H9 (cell line): ENCODE results near the gene GALNT17. TPM values are rescaled to one million over a fixed set of nuclear protein-coding genes. Genes with fewer than 3 reads are reported as not detected.

Source experiments
- DNase-seq: peaks from one replicate; pipeline ENCODE4 v3.0.0-alpha.2; 2017
- H2AFZ ChIP-seq: one replicate; pipeline ENCODE4 v1.6.1; 2013; ENCODE audit warnings: mild to moderate bottlenecking, low read length, control low read depth, moderate library complexity
- H2AK5ac ChIP-seq: 2 replicates; pipeline ENCODE4 v1.6.1; 2013; ENCODE audit warnings: low read length, control low read depth, mixed read lengths; ENCODE audit not compliant: insufficient read length
- H2BK120ac ChIP-seq: one replicate; pipeline ENCODE4 v1.6.1; 2013; ENCODE audit warnings: low read depth, mild to moderate bottlenecking, low read length, control low read depth, inconsistent platforms; ENCODE audit not compliant: poor library complexity, severe bottlenecking
- H2BK12ac ChIP-seq: 2 replicates; pipeline ENCODE4 v1.6.1; 2013; ENCODE audit warnings: low read length, control low read depth, mixed read lengths, low read depth; ENCODE audit not compliant: insufficient read length
- H2BK15ac ChIP-seq: 2 replicates; pipeline ENCODE4 v1.6.1; 2013; ENCODE audit warnings: low read depth, low read length, control low read depth
- H2BK20ac ChIP-seq: one replicate; pipeline ENCODE4 v1.6.1; 2013; ENCODE audit warnings: low read depth, mild to moderate bottlenecking, low read length, control low read depth, inconsistent platforms; ENCODE audit not compliant: poor library complexity, severe bottlenecking
- H2BK5ac ChIP-seq: 2 replicates; pipeline ENCODE4 v1.6.1; 2013; ENCODE audit warnings: low read length, control low read depth, mixed read lengths; ENCODE audit not compliant: insufficient read length
- H3K14ac ChIP-seq: 2 replicates; pipeline ENCODE4 v1.6.1; 2013; ENCODE audit warnings: low read length, control low read depth; ENCODE audit not compliant: insufficient read depth
- H3K18ac ChIP-seq: 2 replicates; pipeline ENCODE4 v1.6.1; 2013; ENCODE audit warnings: low read depth, mild to moderate bottlenecking, mixed read lengths, low read length, control low read depth; ENCODE audit not compliant: insufficient read length
- H3K23ac ChIP-seq: 2 replicates; pipeline ENCODE4 v1.6.1; 2013; ENCODE audit warnings: low read length, control low read depth, mixed read lengths, low read depth; ENCODE audit not compliant: insufficient read length
- H3K23me2 ChIP-seq: 2 replicates; pipeline ENCODE4 v1.6.1; 2013; ENCODE audit warnings: low read depth, mild to moderate bottlenecking, mixed read lengths, low read length, control low read depth; ENCODE audit not compliant: insufficient read length, poor library complexity, severe bottlenecking
- H3K27ac ChIP-seq: 2 replicates; pipeline ENCODE4 v1.5.1; 2013; ENCODE audit warnings: low read length, control low read depth, mixed read lengths, low read depth; ENCODE audit not compliant: insufficient read length
- H3K27me3 ChIP-seq: 2 replicates; pipeline ENCODE4 v1.6.1; 2013; ENCODE audit warnings: low read length, control low read depth, inconsistent platforms; ENCODE audit not compliant: insufficient read depth
- H3K4ac ChIP-seq: 2 replicates; pipeline ENCODE4 v1.6.1; 2013; ENCODE audit warnings: low read depth, mild to moderate bottlenecking, control low read depth, inconsistent platforms, low read length, moderate library complexity
- H3K4me1 ChIP-seq: 2 replicates; pipeline ENCODE4 v1.6.1; 2013; ENCODE audit warnings: low read length, control low read depth, inconsistent platforms; ENCODE audit not compliant: insufficient read depth
- H3K4me2 ChIP-seq: 2 replicates; pipeline ENCODE4 v1.6.1; 2013; ENCODE audit warnings: low read length, control low read depth, mixed read lengths; ENCODE audit not compliant: insufficient read length, insufficient read depth
- H3K56ac ChIP-seq: 2 replicates; pipeline ENCODE4 v1.6.1; 2013; ENCODE audit warnings: low read depth, mild to moderate bottlenecking, mixed read lengths, low read length, control low read depth; ENCODE audit not compliant: insufficient read length
- H3K79me1 ChIP-seq: 2 replicates; pipeline ENCODE4 v1.6.1; 2013; ENCODE audit warnings: low read depth, mild to moderate bottlenecking, moderate library complexity, low read length, control low read depth, inconsistent platforms; ENCODE audit not compliant: insufficient read depth, poor library complexity, severe bottlenecking
- H3K79me2 ChIP-seq: 2 replicates; pipeline ENCODE4 v1.6.1; 2013; ENCODE audit warnings: low read length, control low read depth, inconsistent platforms; ENCODE audit not compliant: insufficient read depth
- H3K9ac ChIP-seq: 2 replicates; pipeline ENCODE4 v1.6.1; 2013; ENCODE audit warnings: low read length, control low read depth, mixed read lengths; ENCODE audit not compliant: insufficient read length; ENCODE audit errors: extremely low read depth
- H3K9me3 ChIP-seq: one replicate; pipeline ENCODE4 v1.6.1; 2013; ENCODE audit warnings: low read depth, low read length, inconsistent platforms; ENCODE audit not compliant: control insufficient read depth
- H3T11ph ChIP-seq: one replicate; pipeline ENCODE4 v1.6.1; 2013; ENCODE audit warnings: mild to moderate bottlenecking, low read length, control low read depth, inconsistent platforms
- H4K20me1 ChIP-seq: one replicate; pipeline ENCODE4 v1.6.1; 2013; ENCODE audit not compliant: control insufficient read depth, insufficient read length, insufficient read depth
- H4K5ac ChIP-seq: 2 replicates; pipeline ENCODE4 v1.6.1; 2013; ENCODE audit warnings: low read depth, mild to moderate bottlenecking, mixed read lengths, low read length, control low read depth; ENCODE audit not compliant: insufficient read length
- H4K8ac ChIP-seq: replicated peaks from 2 replicates; pipeline ENCODE4 v1.6.1; 2013; ENCODE audit warnings: low read length, control low read depth, mixed read lengths, low read depth; ENCODE audit not compliant: insufficient read length
- H4K91ac ChIP-seq: 2 replicates; pipeline ENCODE4 v1.6.1; 2013; ENCODE audit warnings: low read depth, mild to moderate bottlenecking, moderate library complexity, mixed read lengths, low read length, control low read depth; ENCODE audit not compliant: insufficient read length
- H3K27ac Mint-ChIP-seq, 3 experiments: 2 replicates in 2 of 3; 3 replicates in 1 of 3; pipeline ENCODE4 v1.8.0; 2020 to 2021; ENCODE audit warnings: mixed read lengths in 3 of 3, mild to moderate bottlenecking in 1 of 3, moderate library complexity in 1 of 3
- H3K27me3 Mint-ChIP-seq: 2 replicates; pipeline ENCODE4 v1.8.0; 2021; ENCODE audit warnings: low read depth, mild to moderate bottlenecking, moderate library complexity, mixed read lengths
- H3K36me3 Mint-ChIP-seq, 3 experiments: 2 replicates in 2 of 3; 3 replicates in 1 of 3; pipeline ENCODE4 v1.8.0; 2020 to 2021; ENCODE audit warnings: low read depth in 3 of 3, mixed read lengths in 3 of 3; ENCODE audit not compliant: insufficient read depth in 1 of 3
- H3K4me1 Mint-ChIP-seq, 2 experiments: 2 replicates each; pipeline ENCODE4 v1.8.0; 2020; ENCODE audit warnings: mixed read lengths in 2 of 2
- H3K4me3 Mint-ChIP-seq, 2 experiments: 2 replicates in 1 of 2; 3 replicates in 1 of 2; pipeline ENCODE4 v1.8.0; 2020 to 2021; ENCODE audit warnings: mild to moderate bottlenecking in 2 of 2, mixed read lengths in 2 of 2, moderate library complexity in 1 of 2
- H3K9me3 Mint-ChIP-seq, 2 experiments: 2 replicates in 1 of 2; 3 replicates in 1 of 2; pipeline ENCODE4 v1.8.0; 2020; ENCODE audit warnings: mild to moderate bottlenecking in 2 of 2, mixed read lengths in 2 of 2, moderate library complexity in 1 of 2
- CTCF ChIP-seq: fragments of 200-600 bp; sonication (generic); conservative IDR thresholded peaks from 3 replicates; pipeline ENCODE4 v1.8.0; 2021; ENCODE audit warnings: antibody characterized with exemption, mild to moderate bottlenecking
- WGBS: extraction: QIAGEN DNeasy Blood & Tissue Kit; methylation state at CpG from one replicate; pipeline ENCODE4 v1.1.7; 2013; ENCODE audit warnings: missing lambda C conversion rate, low lambda C conversion rate, mixed read lengths; ENCODE audit not compliant: insufficient read length; ENCODE audit errors: extremely low coverage; 5-methylcytosine and 5-hydroxymethylcytosine counted together
- total RNA-seq: library from RNA; stranded (reverse); gene quantifications from 2 replicates; pipeline ENCODE4 v1.2.1, GENCODE V29; 2021

The GALNT17 gene
- total RNA-seq, 1 experiment from 2014 or later = 43.2 TPM

- H2BK20ac ChIP-seq = no peak overlapping the region
- H3K79me2 ChIP-seq = peaks cover 2% of the 10 kb centered on the region; the same call in 1 of the 2 replicates
- peaks cover 16 to 48% (median 18%) of the 10 kb centered on the region in 3 experiments; a peak in 6 of 7 replicates for H3K36me3 Mint-ChIP-seq
- no peak overlapping the region for H2BK120ac ChIP-seq
- peak overlapping the region; percentile 97 for H3K27ac ChIP-seq
- no peaks in the 10 kb centered on the region for H3K27me3 ChIP-seq
- no peak overlapping the region for H3T11ph ChIP-seq
- no peaks in the 10 kb centered on the region for H3K9me3 Mint-ChIP-seq
- peak; percentile 69 for DNase-seq
- H3K27ac Mint-ChIP-seq = peak overlapping the region; percentile 98 to 100 (median 98)
- no peak overlapping the region for H3K14ac ChIP-seq
- H3K27me3 Mint-ChIP-seq = no peaks in the 10 kb centered on the region
- H4K5ac ChIP-seq = no peak overlapping the region
- H2AK5ac ChIP-seq = no peak overlapping the region
- no peaks in the 10 kb centered on the region for H3K79me1 ChIP-seq
- no peak overlapping the region for H4K8ac ChIP-seq
- TF ChIP-seq CTCF = no peak
- H3K9me3 ChIP-seq = no peaks in the 10 kb centered on the region
- H4K20me1 ChIP-seq = no peaks in the 10 kb centered on the region
- H3K23ac ChIP-seq = no peak overlapping the region
- H3K4ac ChIP-seq = no peak overlapping the region
- H2BK15ac ChIP-seq = no peak overlapping the region
- no peak overlapping the region for H2AFZ ChIP-seq
- no CpG with 5 or more reads among the region's 4 CpGs for WGBS
- no peak overlapping the region for H2BK12ac ChIP-seq
- no peak overlapping the region for H3K18ac ChIP-seq
- H3K9ac ChIP-seq = no peak overlapping the region
- no peak overlapping the region for H4K91ac ChIP-seq
- H3K4me1 Mint-ChIP-seq = peaks cover 78 to 82% of the 10 kb centered on the region in 2 experiments
- H3K4me2 ChIP-seq = peak overlapping the region; percentile 11
- no peaks in the 10 kb centered on the region for H3K23me2 ChIP-seq
- H3K56ac ChIP-seq = no peak overlapping the region
- H3K4me3 Mint-ChIP-seq = peak overlapping the region; percentile 15 to 24; a peak in 2 of 5 replicates
- H2BK5ac ChIP-seq = no peak overlapping the region
- peaks cover 12% of the 10 kb centered on the region; the same call in 1 of the 2 replicates for H3K4me1 ChIP-seq
Observed at GRCh38 chr7:71457021-71457420, 325.1 kb downstream of the GALNT17 start.
